ENCODE data around the gene AEBP1.

The AEBP1 gene

GRCh38 chr7:44117801-44118429 is 13.8 kb downstream of the AEBP1 start:
- Histone ChIP-seq H3K4me2 (ENCODE audit: low read depth, low read length, poor library complexity, severe bottlenecking) (no peak overlapping the region), H3K4me1 (ENCODE audit: insufficient read depth, low read length, poor library complexity, severe bottlenecking) (peaks cover 41% of the 10 kb centered on the region), H3K9ac (ENCODE audit: low read depth, low read length, poor library complexity, severe bottlenecking) (no peak overlapping the region), H3K27me3 (ENCODE audit: insufficient read depth, low read length, poor library complexity, severe bottlenecking) (no peaks in the 10 kb centered on the region), H3F3A (ENCODE audit: low read depth) (no peaks in the 10 kb centered on the region), H2AFZ (ENCODE audit: low read length) (no peak overlapping the region), H3K9me3 (ENCODE audit: insufficient read depth, low read depth, low read length) (no peaks in the 10 kb centered on the region), H3K79me2 (ENCODE audit: insufficient read depth, low read length) (peaks cover 49% of the 10 kb centered on the region), H3K36me3 (ENCODE audit: insufficient read depth, low read length) (peaks cover 26% of the 10 kb centered on the region; the same call in 1 of the 2 replicates), H4K20me1 (ENCODE audit: insufficient read depth, low read length, poor library complexity, severe bottlenecking) (peaks cover 6% of the 10 kb centered on the region), H3K4me3 (ENCODE audit: low read length, poor library complexity, severe bottlenecking) (no peak overlapping the region), H3K9me2 (replicated peaks; ENCODE audit: low read depth, low read length) (no peaks in the 10 kb centered on the region)
- TF ChIP-seq EZH2phosphoT487 (IDR thresholded peaks at IDR 0.05; ENCODE audit: borderline replicate concordance) (no peak), CTCF (conservative IDR thresholded peaks at IDR 0.05; ENCODE audit: low read length) (no peak)

- Histone ChIP-seq H3K9me3 (ENCODE audit: insufficient read depth, low read depth, low read length) (no peaks in the 10 kb centered on the region), H3K4me1 (ENCODE audit: insufficient read depth, low read length, poor library complexity, severe bottlenecking) (peaks cover 41% of the 10 kb centered on the region), H4K20me1 (ENCODE audit: insufficient read depth, low read length, poor library complexity, severe bottlenecking) (peaks cover 6% of the 10 kb centered on the region), H3K4me2 (ENCODE audit: low read depth, low read length, poor library complexity, severe bottlenecking) (peak overlapping the region; percentile 99), H2AFZ (ENCODE audit: low read length) (no peak overlapping the region), H3K9ac (ENCODE audit: low read depth, low read length, poor library complexity, severe bottlenecking) (peak overlapping the region; percentile 74), H3K27me3 (ENCODE audit: insufficient read depth, low read length, poor library complexity, severe bottlenecking) (no peaks in the 10 kb centered on the region), H3K36me3 (ENCODE audit: insufficient read depth, low read length) (peaks cover 14% of the 10 kb centered on the region; the same call in 1 of the 2 replicates), H3K79me2 (ENCODE audit: insufficient read depth, low read length) (peaks cover 53% of the 10 kb centered on the region), H3K4me3 (ENCODE audit: low read length, poor library complexity, severe bottlenecking) (peak overlapping the region; percentile 90), H3F3A (ENCODE audit: low read depth) (0 out of 2 replicates have a peak, but pooled peaks cover under 1% of the 10 kb centered on the region), H3K9me2 (replicated peaks; ENCODE audit: low read depth, low read length) (no peaks in the 10 kb centered on the region)
- TF ChIP-seq EZH2phosphoT487 (IDR thresholded peaks at IDR 0.05; ENCODE audit: borderline replicate concordance): no peak
- no peak for TF ChIP-seq CTCF (conservative IDR thresholded peaks at IDR 0.05; ENCODE audit: low read length)
These were observed 15.8 kb downstream of the AEBP1 start for GRCh38 chr7:44119829-44120380.

- TF ChIP-seq EZH2phosphoT487 (IDR thresholded peaks at IDR 0.05; ENCODE audit: borderline replicate concordance): no peak
- TF ChIP-seq CTCF (conservative IDR thresholded peaks at IDR 0.05; ENCODE audit: low read length): no peak
- no peaks in the 10 kb centered on the region for H3K9me2 ChIP-seq (replicated peaks; ENCODE audit: low read depth, low read length)
- peaks cover 53% of the 10 kb centered on the region for H3K79me2 ChIP-seq (ENCODE audit: insufficient read depth, low read length)
- no peaks in the 10 kb centered on the region for H3K9me3 ChIP-seq (ENCODE audit: insufficient read depth, low read depth, low read length)
- H3K4me1 ChIP-seq (ENCODE audit: insufficient read depth, low read length, poor library complexity, severe bottlenecking): peaks cover 41% of the 10 kb centered on the region
- H3K4me2 ChIP-seq (ENCODE audit: low read depth, low read length, poor library complexity, severe bottlenecking): peak overlapping the region; percentile 99
- peaks cover 6% of the 10 kb centered on the region for H4K20me1 ChIP-seq (ENCODE audit: insufficient read depth, low read length, poor library complexity, severe bottlenecking)
- H3K9ac ChIP-seq (ENCODE audit: low read depth, low read length, poor library complexity, severe bottlenecking): peak overlapping the region; percentile 74
- no peak overlapping the region for H2AFZ ChIP-seq (ENCODE audit: low read length)
- peak overlapping the region; percentile 90 for H3K4me3 ChIP-seq (ENCODE audit: low read length, poor library complexity, severe bottlenecking)
- peaks cover 5% of the 10 kb centered on the region; the same call in 1 of the 2 replicates for H3F3A ChIP-seq (ENCODE audit: low read depth)
- H3K27me3 ChIP-seq (ENCODE audit: insufficient read depth, low read length, poor library complexity, severe bottlenecking): no peaks in the 10 kb centered on the region
- H3K36me3 ChIP-seq (ENCODE audit: insufficient read depth, low read length): peaks cover 9% of the 10 kb centered on the region; the same call in 1 of the 2 replicates
These were observed 16.2 kb downstream of the AEBP1 start for GRCh38 chr7:44120395-44120794.

All from Loucy (cell line).